CD4-positive, alpha-beta T cell treated with Interleukin-21 for 1 hour (primary cell): ENCODE data around the gene OR4M1.
"Not testable (repeated sequence)": the region's sequence is repeated elsewhere in the genome, so short reads cannot be mapped to it uniquely, and the experiment has no call there.

Experiments used
- DNase-seq: peaks from one replicate; pipeline ENCODE4 v3.0.0-alpha.2; 2020

The OR4M1 gene

GRCh38 chr14:19823178-19823577 is 49.9 kb downstream of the OR4M1 start:
- DNase-seq, result no peak

GRCh38 chr14:19823765-19824164 is 50.5 kb downstream of the OR4M1 start:
- no peak for DNase-seq

GRCh38 chr14:19827626-19828244 is 54.4 kb downstream of the OR4M1 start:
- DNase-seq, result not testable (repeated sequence)

- no peak for DNase-seq
Measured at GRCh38 chr14:19828314-19828713, 55.0 kb downstream of the OR4M1 start.
